GM18873 (cell line): ENCODE data around the gene NFS1.

ENCODE experiments used
- ATAC-seq: cut with Tn5 transposase; IDR thresholded peaks from one replicate; pipeline ENCODE4 v1.9.1; 2021; ENCODE audit warnings: mild to moderate bottlenecking, moderate library complexity, moderate number of reproducible peaks; ENCODE audit not compliant: unreplicated experiment, low FRiP score

Gene NFS1

GRCh38 chr20:35651958-35652357 is 47.2 kb downstream of the NFS1 start:
- no peak for ATAC-seq

- no peak for ATAC-seq
These were observed 48.5 kb downstream of the NFS1 start for GRCh38 chr20:35650632-35651031.

GRCh38 chr20:35648836-35649235 is 50.3 kb downstream of the NFS1 start:
- no peak for ATAC-seq

GRCh38 chr20:35644806-35645205 is 54.3 kb downstream of the NFS1 start:
- ATAC-seq: no peak

- ATAC-seq: no peak
These were observed 56.1 kb downstream of the NFS1 start for GRCh38 chr20:35643045-35643444.

- ATAC-seq: no peak
These were observed 57.4 kb downstream of the NFS1 start for GRCh38 chr20:35641743-35642142.

- no peak for ATAC-seq
These were observed 58.4 kb downstream of the NFS1 start for GRCh38 chr20:35640724-35641123.

GRCh38 chr20:35638751-35639150 is 60.4 kb downstream of the NFS1 start:
- ATAC-seq: no peak

- ATAC-seq: no peak
These were observed 61.9 kb downstream of the NFS1 start for GRCh38 chr20:35637276-35637675.

- no peak for ATAC-seq
These were observed 63.1 kb downstream of the NFS1 start for GRCh38 chr20:35636095-35636494.

GRCh38 chr20:35635652-35636051 is 63.5 kb downstream of the NFS1 start:
- ATAC-seq: no peak

GRCh38 chr20:35632539-35633115 is 66.5 kb downstream of the NFS1 start:
- ATAC-seq: no peak

- ATAC-seq: no peak
These were observed 68.5 kb downstream of the NFS1 start for GRCh38 chr20:35630636-35631035.

- no peak for ATAC-seq
These were observed 69.6 kb downstream of the NFS1 start for GRCh38 chr20:35629427-35630145.

GRCh38 chr20:35627121-35627520 is 72.0 kb downstream of the NFS1 start:
- no peak for ATAC-seq

- ATAC-seq: no peak
These were observed 72.7 kb downstream of the NFS1 start for GRCh38 chr20:35626386-35627001.

- ATAC-seq: no peak
These were observed 73.4 kb downstream of the NFS1 start for GRCh38 chr20:35625584-35626385.

GRCh38 chr20:35621560-35621946 is 77.6 kb downstream of the NFS1 start:
- no peak for ATAC-seq

GRCh38 chr20:35620818-35621559 is 78.2 kb downstream of the NFS1 start:
- no peak for ATAC-seq
